Suppressor macrophage treated with lipopolysaccharide for 4 hours (primary cell): ENCODE data around the gene ROBO1.
"Not testable (repeated sequence)": the region's sequence is repeated elsewhere in the genome, so short reads cannot be mapped to it uniquely, and the experiment has no call there.

Source experiments
- DNase-seq: peaks from one replicate; pipeline ENCODE4 v3.0.0-alpha.2; 2020

ROBO1 gene

GRCh38 chr3:79543218-79543982 is 224.4 kb downstream of the ROBO1 start:
- DNase-seq: no peak

DNA sequence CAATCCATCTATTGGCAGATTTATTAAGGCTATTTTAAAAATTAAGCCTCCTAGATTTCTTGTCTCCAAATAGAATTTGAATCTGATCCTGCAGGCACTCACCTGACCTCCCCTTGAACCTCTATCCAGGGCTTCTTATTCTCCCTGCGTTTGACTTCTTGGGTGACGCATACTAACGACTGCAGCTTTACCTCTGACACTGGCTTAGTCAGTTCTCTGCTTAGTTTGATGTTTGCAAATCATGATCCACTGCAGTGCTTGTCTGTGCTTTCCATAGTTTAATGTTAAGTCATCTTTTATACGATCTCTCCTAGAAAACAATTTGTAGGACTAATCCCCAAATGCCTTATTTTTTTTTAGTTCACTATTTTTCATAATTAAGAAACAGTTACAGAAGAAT is 233.1 kb downstream of the ROBO1 start:
- DNase-seq: no peak

- DNase-seq: no peak
These were observed 236.1 kb downstream of the ROBO1 start for GRCh38 chr3:79531566-79532295.

DNA sequence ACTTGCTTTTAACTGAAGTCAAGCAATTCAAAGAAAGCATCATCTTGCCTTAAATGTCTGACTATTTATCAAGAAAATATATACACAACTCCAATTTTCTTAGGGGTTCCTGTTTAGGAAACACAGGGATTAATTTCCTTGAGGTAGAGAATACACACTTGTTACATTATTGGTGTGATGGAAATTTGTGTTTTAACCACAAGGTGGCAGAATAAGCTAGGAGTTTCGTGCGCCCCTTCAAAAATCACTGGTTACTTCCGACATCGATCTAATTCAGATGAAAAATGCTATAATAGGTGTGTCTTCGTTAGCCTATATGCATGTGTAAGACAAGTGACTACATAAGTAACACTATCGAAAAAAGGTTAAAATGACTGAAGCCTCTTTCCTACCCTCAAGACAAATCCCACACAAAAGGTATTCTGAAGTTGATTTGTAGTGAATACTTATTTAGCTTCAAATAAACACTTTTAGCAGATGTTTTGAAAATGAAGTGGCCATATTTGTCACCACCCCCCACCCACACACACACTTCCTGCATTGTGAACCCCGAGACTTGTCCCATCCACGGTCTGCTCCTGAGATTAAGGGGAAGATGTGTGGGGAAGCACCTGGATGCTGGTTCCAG is 246.5 kb downstream of the ROBO1 start:
- DNase-seq: peak; percentile 32

- DNase-seq: peak; percentile 3
These were observed 249.9 kb downstream of the ROBO1 start for GRCh38 chr3:79517766-79518413.

GRCh38 chr3:79516795-79517194 is 251.0 kb downstream of the ROBO1 start:
- DNase-seq: no peak

GRCh38 chr3:79515072-79515471 is 252.7 kb downstream of the ROBO1 start:
- DNase-seq: no peak

GRCh38 chr3:79514069-79514468 is 253.7 kb downstream of the ROBO1 start:
- no peak for DNase-seq

GRCh38 chr3:79506751-79507150 is 261.0 kb downstream of the ROBO1 start:
- DNase-seq: no peak

- not testable (repeated sequence) for DNase-seq
These were observed 265.5 kb downstream of the ROBO1 start for GRCh38 chr3:79502216-79502681.

GRCh38 chr3:79497447-79498111 is 270.2 kb downstream of the ROBO1 start:
- DNase-seq: peak; percentile 12

DNA sequence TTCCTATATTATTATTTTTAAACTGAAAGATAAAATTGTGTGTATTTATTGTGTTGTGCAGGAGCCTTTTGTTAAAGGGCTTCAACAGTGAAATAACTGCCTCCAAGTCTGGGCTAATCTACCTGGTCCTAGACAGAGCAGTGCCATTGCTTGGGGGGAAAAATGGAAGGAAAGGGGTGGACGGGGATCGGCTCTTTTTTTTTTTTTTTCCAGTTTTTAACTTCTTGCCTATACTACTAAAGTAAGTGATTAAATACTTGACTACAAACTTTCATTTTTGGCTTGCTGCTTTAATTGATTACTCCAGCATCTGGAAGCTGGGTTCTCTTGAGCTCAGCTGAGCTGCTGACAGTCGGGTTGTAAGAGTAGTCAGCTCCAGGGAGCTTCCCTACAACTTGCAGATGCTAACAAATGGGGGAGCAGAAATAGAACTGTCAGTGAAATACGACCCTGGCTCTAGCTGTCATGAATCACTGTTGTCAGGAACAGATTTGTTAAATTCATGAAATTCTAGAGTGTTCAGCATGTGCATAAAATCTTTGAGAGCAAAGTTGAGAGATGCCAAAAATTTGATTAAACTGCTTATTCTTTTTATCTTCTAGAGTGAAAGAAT is 276.7 kb downstream of the ROBO1 start:
- DNase-seq: no peak

DNA sequence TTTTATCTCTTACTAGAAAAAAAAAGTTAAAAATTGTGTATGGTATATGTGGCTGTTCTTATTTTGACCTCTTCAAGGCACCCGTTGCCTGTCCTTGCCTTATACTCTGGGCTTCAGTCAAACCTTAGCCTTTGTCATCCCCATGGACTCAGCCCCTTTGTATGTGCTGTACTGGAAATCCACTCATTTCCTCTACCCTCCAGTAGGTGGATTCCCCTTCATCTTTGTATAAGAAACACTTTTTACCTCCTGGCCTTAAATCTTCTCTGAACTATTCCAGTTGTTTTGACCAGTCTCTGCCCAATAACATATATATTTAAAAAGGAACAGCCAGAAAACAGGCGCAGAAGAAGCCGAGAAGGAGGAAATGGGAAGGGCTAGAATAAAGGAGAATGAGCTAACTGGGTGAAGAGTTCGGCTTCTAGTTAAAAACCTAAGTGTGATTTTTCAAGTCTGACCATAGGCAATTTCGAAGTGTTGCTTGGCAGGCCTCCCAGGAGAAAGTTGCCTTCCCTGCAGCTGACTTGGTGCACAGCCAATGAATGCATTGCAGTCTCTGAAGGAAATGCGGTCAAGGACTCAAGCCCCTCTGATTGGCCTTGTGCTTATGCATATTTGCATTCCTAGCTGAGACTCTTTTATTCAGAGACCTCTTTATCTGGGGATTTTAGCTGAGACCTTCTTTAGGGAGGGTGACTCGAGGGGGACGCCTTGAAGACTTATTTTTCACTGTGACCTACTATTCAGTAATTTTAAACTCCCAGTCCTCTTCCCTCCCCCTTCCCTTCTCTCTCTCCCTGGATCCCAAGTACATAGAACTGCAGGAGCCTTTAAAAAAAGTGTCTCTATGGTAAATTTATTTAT is 277.4 kb downstream of the ROBO1 start:
- DNase-seq: no peak

- no peak for DNase-seq
These were observed 279.4 kb downstream of the ROBO1 start for GRCh38 chr3:79488407-79488806.

- no peak for DNase-seq
These were observed 287.1 kb downstream of the ROBO1 start for GRCh38 chr3:79480746-79481145.

DNA sequence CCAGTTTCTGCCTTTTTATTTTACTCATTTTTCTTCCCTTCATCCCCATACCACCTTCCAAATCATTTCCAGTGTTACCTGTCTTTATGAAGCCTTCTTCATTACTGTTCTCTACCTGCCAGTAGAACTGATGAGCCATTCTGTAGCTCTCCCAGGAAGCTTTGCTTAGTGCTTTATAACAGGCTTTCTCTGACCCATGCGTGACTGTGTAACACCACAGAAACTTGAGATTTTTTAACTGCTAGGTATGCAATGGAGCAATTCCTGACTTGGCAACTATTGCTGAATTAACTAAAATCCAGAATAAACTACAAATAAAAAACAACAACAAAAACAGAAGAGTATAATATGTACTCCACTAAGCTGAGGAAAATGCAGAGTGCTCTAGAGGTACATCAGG is 289.2 kb downstream of the ROBO1 start:
- no peak for DNase-seq

GRCh38 chr3:79477242-79477641 is 290.6 kb downstream of the ROBO1 start:
- no peak for DNase-seq

GRCh38 chr3:79473993-79474392 is 293.8 kb downstream of the ROBO1 start:
- no peak for DNase-seq

DNA sequence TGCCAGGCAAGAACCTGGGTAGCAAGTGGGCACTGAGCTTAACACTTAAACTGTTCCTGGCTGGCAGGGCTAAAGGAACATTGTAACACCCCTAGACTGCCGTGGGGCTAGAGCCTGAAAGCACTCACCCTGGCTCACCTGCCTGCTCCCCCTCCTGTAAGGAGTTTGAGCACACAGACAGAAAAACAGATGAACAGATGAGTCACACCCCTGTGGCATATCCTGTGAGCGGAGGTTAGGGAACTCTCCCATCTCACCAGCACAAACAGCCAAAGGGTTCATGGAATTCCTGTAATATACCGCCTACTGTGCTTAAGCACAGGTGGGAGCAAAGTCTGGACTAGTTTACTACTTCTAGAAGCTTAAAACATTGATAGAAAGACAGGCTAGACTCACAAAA is 300.1 kb downstream of the ROBO1 start:
- DNase-seq: no peak

GRCh38 chr3:79461129-79461792 is 306.5 kb downstream of the ROBO1 start:
- no peak for DNase-seq

- no peak for DNase-seq
These were observed 314.2 kb downstream of the ROBO1 start for GRCh38 chr3:79453600-79453999.
